Immature natural killer cell (primary cell): Measurements from ENCODE around the gene GABARAP. TPM values are rescaled to one million over a fixed set of nuclear protein-coding genes. Genes with fewer than 3 reads are reported as not detected.
A peak's percentile ranks its signal among the peaks of the same experiment; 100 is the strongest.

ENCODE experiments used
- DNase-seq, 3 donors: peaks; one replicate each; pipeline ENCODE4 v3.0.0; 2022; ENCODE audit warnings: mixed read lengths in 1 of 3
- H3K27ac Mint-ChIP-seq, 6 donors: one replicate each; pipeline ENCODE4 v1.8.0; 2020; ENCODE audit warnings: mixed read lengths in 6 of 6, mild to moderate bottlenecking in 5 of 6, inconsistent platforms in 4 of 6, moderate library complexity in 3 of 6
- H3K27me3 Mint-ChIP-seq, 3 donors: one replicate each; pipeline ENCODE4 v1.8.0; 2020 to 2021; ENCODE audit warnings: low read depth in 3 of 3, mild to moderate bottlenecking in 3 of 3, mixed read lengths in 3 of 3, moderate library complexity in 3 of 3, inconsistent platforms in 1 of 3
- H3K36me3 Mint-ChIP-seq, 3 donors: one replicate each; pipeline ENCODE4 v1.8.0; 2020; ENCODE audit warnings: mixed read lengths in 3 of 3, inconsistent platforms in 2 of 3, mild to moderate bottlenecking in 2 of 3
- H3K4me1 Mint-ChIP-seq, 2 donors: one replicate each; pipeline ENCODE4 v1.8.0; 2020; ENCODE audit warnings: inconsistent platforms in 2 of 2, mild to moderate bottlenecking in 2 of 2, mixed read lengths in 2 of 2, moderate library complexity in 1 of 2
- H3K4me3 Mint-ChIP-seq, 5 donors: one replicate each; pipeline ENCODE4 v1.8.0; 2020; ENCODE audit warnings: mild to moderate bottlenecking in 5 of 5, mixed read lengths in 5 of 5, inconsistent platforms in 3 of 5, moderate library complexity in 3 of 5
- H3K9me3 Mint-ChIP-seq, 6 donors: one replicate each; pipeline ENCODE4 v1.8.0; 2020; ENCODE audit warnings: mild to moderate bottlenecking in 6 of 6, mixed read lengths in 6 of 6, inconsistent platforms in 4 of 6, moderate library complexity in 3 of 6
- polyA plus RNA-seq, 3 donors: library from polyadenylated mRNA; unstranded; fragments of 300-500 nt; fragmentation: Illumina TruSeq; gene quantifications; one replicate each; pipeline ENCODE4 v1.2.3, GENCODE V29; 2021

GABARAP gene
- polyA plus RNA-seq, 3 donors from 2014 or later: 764 to 982 (median 905) TPM

DNA sequence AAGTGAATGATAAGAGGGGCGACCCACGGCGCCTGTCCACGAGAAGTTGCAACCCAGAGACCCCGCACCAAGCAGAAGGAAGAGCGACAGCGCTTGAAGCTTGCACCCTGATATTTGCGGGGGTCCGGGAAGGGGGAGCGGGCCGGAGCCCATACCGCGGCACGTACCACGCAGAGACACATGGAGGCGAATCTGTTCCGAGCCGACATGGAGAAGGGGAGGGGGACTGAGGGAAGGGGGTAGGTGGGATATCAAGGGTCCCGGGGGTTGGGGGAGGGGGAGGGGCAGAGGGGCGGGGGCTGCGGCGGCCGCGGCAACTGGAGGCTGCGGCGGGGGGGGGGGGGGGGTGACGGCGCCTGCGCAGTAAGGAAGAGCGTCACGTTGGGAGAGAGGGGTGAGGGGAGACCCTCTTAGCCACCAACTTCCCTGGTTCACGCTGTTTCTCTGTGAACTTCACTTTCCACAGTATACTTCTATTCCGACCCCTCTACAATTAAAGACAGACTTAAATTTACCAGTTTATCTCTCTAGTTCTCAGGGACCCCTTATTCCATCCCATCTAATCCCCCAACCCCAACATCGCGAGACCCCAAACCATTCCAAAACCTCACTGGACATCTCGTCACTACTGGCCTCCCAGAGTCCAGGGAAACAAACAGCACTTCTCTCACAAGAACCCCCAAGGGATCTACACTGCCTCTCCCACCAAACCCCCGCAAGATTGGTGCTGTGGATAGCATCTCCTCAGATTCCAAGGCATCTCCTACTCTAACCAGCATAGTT, 30.6 kb downstream of the GABARAP start:
- H3K9me3 Mint-ChIP-seq: no peaks in the 10 kb centered on the region
- H3K27me3 Mint-ChIP-seq: peaks cover 20 to 25% (median 22%) of the 10 kb centered on the region in 3 donors
- no peak for DNase-seq
- H3K36me3 Mint-ChIP-seq: no peaks in the 10 kb centered on the region
- H3K4me3 Mint-ChIP-seq: no peak overlapping the region
- H3K4me1 Mint-ChIP-seq: peaks cover 28 to 29% of the 10 kb centered on the region in 2 donors
- peak overlapping the region in 3 of 6 donors; percentile 27 to 65 (median 62) for H3K27ac Mint-ChIP-seq

DNA sequence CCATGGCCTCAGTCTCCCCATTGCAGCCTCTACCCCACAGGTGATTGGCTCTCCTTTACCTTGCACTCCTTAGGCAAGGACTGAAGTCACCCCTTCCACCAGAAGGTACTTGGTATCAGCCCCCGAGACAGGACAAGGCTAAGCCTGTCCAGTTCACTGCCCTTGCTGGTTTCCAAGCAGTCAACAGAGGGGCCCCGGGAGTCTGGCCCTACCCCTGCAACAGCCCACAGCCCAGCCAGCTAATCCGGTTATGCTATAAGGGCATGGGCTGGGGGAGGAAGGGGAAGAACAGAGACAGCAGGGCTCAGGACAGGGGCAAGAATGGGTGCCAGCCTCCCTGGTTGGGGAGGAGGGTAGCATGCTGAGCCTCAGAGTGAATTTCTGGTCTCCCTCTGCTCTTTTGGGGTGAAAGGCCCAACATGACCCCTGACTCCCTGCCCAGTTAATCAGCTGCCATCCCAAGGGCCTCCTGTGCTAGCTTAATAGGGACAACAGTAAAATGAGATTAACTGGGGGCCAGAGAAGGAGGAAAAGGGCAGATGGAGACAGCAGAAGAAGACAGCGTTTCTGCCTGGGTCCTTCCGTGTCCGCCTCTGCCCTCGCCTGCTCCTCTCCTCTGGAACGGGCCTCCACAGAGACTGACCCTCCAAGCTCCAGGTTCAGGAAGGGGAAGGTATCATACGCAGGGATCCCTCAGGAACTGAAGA, 33.3 kb downstream of the GABARAP start:
- peak overlapping the region in 3 of 6 donors; percentile 14 to 71 (median 68) for H3K27ac Mint-ChIP-seq
- no peaks in the 10 kb centered on the region for H3K9me3 Mint-ChIP-seq
- no peaks in the 10 kb centered on the region for H3K36me3 Mint-ChIP-seq
- H3K4me3 Mint-ChIP-seq: no peak overlapping the region
- peaks cover 25 to 27% (median 27%) of the 10 kb centered on the region in 3 donors for H3K27me3 Mint-ChIP-seq
- no peak for DNase-seq
- peaks cover 31 to 34% of the 10 kb centered on the region in 2 donors for H3K4me1 Mint-ChIP-seq

DNA sequence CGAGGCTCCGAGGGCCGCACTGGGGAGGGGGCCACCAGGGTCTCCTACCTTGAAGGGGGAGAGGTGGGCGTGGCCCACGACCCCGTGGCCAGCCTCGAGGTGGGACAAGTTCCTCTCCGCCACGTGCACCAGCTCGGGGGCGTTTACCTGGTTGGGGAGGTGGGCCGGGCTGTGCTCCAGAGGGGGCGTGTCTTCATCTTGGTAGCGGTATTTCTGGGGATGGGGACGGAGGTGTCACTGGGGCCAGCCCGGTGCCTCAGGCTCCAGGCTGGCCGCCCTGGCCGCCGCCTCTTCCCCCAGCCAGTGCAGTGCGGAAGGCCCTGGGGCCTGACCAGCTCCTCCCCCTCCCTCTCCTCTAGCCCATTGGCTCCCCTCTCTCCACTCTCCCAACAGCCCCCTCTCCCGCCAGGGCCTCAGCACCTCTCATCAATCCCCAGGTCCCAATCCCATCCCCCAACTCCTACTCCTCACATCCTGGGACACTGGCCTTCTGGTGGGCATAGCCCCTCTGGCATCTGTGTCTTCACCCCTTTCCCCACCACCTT, 34.1 kb downstream of the GABARAP start:
- Mint-ChIP-seq H3K4me3 (no peak overlapping the region), H3K36me3 (no peaks in the 10 kb centered on the region)

DNA sequence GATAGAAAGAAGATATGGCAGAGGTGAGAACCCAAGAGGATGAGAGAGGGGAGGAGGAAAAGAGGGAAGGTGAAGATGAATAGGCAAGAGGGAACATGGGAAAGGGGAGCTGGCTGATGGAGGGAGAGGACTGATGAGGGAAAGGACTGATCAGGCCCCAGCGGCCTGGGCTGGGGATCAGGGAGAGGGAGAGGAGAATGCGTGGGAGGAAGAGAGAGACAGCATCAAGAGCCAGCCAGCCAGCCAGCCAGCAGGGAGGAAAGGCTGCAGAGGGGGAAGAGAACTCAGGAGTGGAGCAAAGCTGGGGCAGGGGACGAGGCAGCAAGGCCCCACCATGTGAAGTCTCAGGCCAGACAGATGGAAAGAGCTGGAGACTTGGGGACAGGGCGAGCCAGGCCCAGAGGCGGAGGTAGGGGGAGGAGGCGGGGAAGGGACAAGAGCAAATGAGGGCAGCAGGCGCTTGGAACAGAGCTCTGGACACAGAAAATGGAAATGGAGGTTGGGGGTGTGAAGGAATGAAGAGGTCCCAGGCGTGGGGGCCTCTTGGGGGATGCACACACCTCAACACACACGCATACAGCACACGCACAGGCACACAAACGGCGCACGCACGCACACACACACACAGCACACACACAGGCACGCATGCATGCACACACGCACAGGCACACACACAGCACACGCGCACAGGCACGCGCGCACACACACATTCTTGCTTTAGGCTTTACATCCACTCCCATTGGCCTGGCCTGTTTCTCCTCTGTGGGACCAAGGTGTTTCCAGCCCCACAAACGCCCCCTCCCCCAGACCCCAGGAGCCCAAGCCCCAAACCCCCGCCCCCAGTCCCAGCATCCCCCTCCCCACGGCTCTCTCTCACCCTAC, 34.9 kb downstream of the GABARAP start:
- H3K4me3 Mint-ChIP-seq: peak overlapping the region in 2 of 5 donors; percentile 1 to 3

More for the DNA sequence above, 34.1 kb downstream of the GABARAP start:
- peaks cover 27 to 33% of the 10 kb centered on the region in 2 donors for H3K4me1 Mint-ChIP-seq
- peak overlapping the region in 4 of 6 donors; percentile 14 to 84 (median 70) for H3K27ac Mint-ChIP-seq
- peaks cover 19 to 23% (median 20%) of the 10 kb centered on the region in 3 donors for H3K27me3 Mint-ChIP-seq
- no peaks in the 10 kb centered on the region for H3K9me3 Mint-ChIP-seq
- DNase-seq: no peak

DNA sequence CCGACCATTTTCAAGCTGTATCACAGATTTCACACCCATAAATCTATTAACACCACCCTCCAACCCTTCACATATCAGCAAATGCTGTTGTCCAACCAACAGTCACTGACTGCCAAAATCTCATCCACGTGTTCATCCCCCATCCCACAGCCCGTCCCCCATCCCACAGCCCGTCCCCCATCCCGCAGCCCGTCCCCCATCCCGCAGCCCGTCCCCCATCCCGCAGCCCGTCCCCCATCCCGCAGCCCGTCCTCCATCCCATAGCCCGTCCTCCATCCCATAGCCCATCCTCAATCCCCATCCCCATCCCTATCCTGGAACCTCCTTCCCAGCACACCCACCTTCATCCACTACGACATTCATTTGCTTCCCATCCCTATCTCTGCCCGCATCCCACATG, 36.7 kb downstream of the GABARAP start:
- Mint-ChIP-seq H3K9me3 (no peaks in the 10 kb centered on the region), H3K36me3 (no peaks in the 10 kb centered on the region), H3K4me1 (peaks cover 31 to 37% of the 10 kb centered on the region in 2 donors), H3K27ac (peak overlapping the region; percentile 93 to 99 (median 97)), H3K4me3 (peak overlapping the region; percentile 87 to 91 (median 90)), H3K27me3 (peaks cover 15 to 19% (median 18%) of the 10 kb centered on the region in 3 donors)
- no peak for DNase-seq

More for the DNA sequence above, 34.9 kb downstream of the GABARAP start:
- peaks cover 20 to 22% (median 20%) of the 10 kb centered on the region in 3 donors for H3K27me3 Mint-ChIP-seq
- H3K4me1 Mint-ChIP-seq: peaks cover 31 to 36% of the 10 kb centered on the region in 2 donors
- peak overlapping the region in 5 of 6 donors; percentile 72 to 98 (median 89) for H3K27ac Mint-ChIP-seq
- DNase-seq: no peak
- no peaks in the 10 kb centered on the region for H3K9me3 Mint-ChIP-seq
- H3K36me3 Mint-ChIP-seq: no peaks in the 10 kb centered on the region

DNA sequence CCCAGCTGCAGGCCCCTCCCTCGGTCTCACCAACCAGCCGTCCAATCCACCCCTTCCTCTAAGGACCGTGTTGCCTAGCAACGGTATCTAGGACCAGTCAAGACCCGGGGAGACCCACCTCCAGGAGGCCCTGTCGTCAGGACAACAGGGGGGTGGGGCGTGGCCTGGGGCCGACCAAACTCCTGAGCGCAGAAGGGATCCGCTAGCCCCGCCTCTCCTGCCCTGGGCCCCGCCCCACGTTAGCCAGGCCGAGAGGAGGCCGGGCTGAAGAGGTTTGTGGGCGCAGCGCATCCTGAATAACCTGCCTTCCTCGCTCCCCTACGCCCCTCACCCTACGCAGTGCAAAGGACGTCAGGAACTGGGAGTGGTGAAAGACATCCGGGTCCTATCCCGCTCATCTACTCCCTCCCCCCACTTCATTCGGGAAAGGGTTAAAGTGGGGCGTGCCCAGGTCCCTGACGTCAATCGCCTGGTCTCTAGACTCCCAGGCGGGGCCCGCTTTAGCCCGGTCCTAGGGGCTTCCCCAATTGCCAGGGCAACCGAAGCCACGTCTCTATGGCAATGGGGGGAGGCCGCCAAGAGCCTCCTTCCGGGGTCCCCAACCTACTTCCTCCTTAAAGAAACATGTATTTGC, 37.3 kb downstream of the GABARAP start:
- peak; percentile 96 to 97 (median 97) for DNase-seq
- Mint-ChIP-seq H3K9me3 (no peaks in the 10 kb centered on the region), H3K4me1 (peaks cover 31 to 37% of the 10 kb centered on the region in 2 donors), H3K4me3 (peak overlapping the region; percentile 87 to 91 (median 90)), H3K27me3 (peaks cover 14 to 18% (median 16%) of the 10 kb centered on the region in 3 donors), H3K27ac (peak overlapping the region; percentile 93 to 99 (median 97)), H3K36me3 (no peaks in the 10 kb centered on the region)

DNA sequence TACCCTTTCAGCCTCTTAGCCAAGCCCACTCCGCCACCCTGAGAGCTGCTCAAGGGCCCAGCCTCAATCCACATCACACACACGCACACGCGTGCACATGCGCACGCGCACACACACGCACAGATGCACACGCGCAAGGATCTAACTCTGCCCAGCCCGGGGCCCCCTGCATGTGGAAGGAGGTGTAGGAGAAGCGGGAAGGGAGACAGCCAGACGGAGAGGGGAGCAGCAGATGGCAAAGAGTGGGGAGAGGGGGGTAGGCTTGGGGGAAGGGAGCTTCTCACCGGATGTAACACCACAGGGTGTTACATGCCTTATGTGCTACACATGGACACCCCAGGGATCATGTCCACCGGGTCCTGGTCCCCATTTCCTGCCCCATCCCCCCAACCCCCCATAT, 37.9 kb downstream of the GABARAP start:
- DNase-seq: no peak
- Mint-ChIP-seq H3K9me3 (no peaks in the 10 kb centered on the region), H3K4me3 (peak overlapping the region; percentile 87 to 91 (median 90)), H3K4me1 (peaks cover 31 to 37% of the 10 kb centered on the region in 2 donors), H3K27ac (peak overlapping the region; percentile 93 to 99 (median 97)), H3K27me3 (peaks cover 14 to 18% (median 16%) of the 10 kb centered on the region in 3 donors), H3K36me3 (no peaks in the 10 kb centered on the region)

DNA sequence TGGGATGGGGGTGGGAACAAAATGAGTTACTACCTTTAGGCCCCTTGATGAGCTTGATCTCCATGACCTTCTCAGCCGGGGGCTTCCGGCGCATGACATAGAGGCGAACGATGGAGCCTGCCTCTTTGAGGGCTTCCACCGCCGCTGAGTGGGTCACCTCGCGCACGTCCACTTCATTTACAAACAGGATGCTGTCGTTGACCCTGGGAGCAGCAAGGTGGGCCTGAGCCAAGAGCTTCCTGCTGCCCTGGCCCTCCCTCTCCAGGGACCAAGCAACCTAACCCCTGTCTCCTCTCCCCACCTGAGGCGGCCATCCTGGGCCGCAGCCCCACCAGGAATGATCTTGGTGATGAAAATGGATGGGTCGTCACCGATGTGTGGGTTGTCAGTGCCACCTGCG, 38.9 kb downstream of the GABARAP start:
- Mint-ChIP-seq H3K9me3 (no peaks in the 10 kb centered on the region), H3K36me3 (no peaks in the 10 kb centered on the region)
- DNase-seq: no peak

DNA sequence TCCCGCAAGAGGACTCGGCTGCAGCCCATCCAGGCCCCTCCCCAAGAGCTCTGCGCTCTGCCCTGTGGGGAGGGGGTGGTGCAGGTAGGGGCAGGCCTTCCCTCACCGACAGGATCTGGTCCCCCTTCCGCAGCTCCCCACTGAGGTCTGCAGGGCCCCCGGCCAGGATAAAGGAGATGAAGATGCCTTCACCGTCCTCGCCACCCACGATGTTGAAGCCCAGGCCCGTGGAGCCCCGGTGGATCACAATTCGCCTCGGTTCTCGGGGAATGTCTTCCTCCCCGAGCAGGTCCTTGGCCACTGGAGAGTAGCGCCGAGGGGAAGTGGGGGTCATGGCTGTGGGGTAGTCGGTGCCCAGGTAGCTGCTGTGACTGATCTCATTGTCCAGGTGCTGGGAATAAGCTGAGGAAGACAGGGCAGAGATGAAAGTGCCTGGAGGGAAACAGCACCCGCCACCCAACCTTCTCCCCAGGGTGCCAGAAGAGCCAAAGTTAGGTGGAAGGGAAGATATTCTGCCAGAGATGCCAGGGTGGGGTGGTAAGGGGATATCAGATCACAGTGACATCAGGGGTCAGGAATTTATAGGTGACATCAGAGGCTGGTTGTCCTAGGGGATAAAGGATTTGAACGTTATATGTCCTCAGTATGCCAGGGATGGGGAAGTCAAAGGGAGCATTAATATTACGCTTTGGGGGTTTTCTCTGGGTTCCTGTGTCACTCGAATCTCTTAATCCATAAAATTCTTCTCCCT, 45.4 kb downstream of the GABARAP start:
- no peak overlapping the region for H3K27ac Mint-ChIP-seq
- no peaks in the 10 kb centered on the region for H3K9me3 Mint-ChIP-seq
- DNase-seq: no peak
- no peak overlapping the region for H3K4me3 Mint-ChIP-seq
- no peaks in the 10 kb centered on the region for H3K36me3 Mint-ChIP-seq
- no peaks in the 10 kb centered on the region for H3K4me1 Mint-ChIP-seq
- peaks cover 0 to 5% (median 0%) of the 10 kb centered on the region in 3 donors for H3K27me3 Mint-ChIP-seq

More for the DNA sequence above, 38.9 kb downstream of the GABARAP start:
- Mint-ChIP-seq H3K27ac (peak overlapping the region; percentile 93 to 99 (median 97)), H3K4me1 (peaks cover 31 to 37% of the 10 kb centered on the region in 2 donors), H3K4me3 (peak overlapping the region in 4 of 5 donors; percentile 26 to 91 (median 68)), H3K27me3 (peaks cover 13 to 16% (median 15%) of the 10 kb centered on the region in 3 donors)

DNA sequence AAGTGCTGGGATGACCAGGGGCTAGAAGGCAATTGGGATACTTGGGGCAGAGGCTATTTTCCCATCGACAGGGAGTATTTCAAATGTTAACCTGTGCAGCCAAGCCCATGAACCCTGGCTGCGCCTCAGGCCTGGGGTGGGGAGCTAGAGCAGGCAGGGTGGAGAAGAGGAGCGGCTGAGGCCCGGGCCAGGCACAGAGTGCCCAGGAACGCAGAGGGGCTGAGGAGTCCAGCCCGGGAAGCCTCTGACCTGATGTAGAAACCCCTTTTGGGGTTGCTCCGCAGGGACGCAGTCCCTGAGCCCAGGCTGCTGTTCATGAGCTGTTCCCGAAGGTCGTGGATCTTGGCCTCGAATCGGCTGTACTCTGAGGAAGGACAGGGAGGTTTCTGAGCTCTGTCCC, 46.3 kb downstream of the GABARAP start:
- Mint-ChIP-seq H3K9me3 (no peaks in the 10 kb centered on the region), H3K27ac (no peak overlapping the region), H3K4me1 (no peaks in the 10 kb centered on the region), H3K27me3 (peaks cover 0 to 5% (median 0%) of the 10 kb centered on the region in 3 donors), H3K4me3 (no peak overlapping the region), H3K36me3 (no peaks in the 10 kb centered on the region)
- DNase-seq: no peak

DNA sequence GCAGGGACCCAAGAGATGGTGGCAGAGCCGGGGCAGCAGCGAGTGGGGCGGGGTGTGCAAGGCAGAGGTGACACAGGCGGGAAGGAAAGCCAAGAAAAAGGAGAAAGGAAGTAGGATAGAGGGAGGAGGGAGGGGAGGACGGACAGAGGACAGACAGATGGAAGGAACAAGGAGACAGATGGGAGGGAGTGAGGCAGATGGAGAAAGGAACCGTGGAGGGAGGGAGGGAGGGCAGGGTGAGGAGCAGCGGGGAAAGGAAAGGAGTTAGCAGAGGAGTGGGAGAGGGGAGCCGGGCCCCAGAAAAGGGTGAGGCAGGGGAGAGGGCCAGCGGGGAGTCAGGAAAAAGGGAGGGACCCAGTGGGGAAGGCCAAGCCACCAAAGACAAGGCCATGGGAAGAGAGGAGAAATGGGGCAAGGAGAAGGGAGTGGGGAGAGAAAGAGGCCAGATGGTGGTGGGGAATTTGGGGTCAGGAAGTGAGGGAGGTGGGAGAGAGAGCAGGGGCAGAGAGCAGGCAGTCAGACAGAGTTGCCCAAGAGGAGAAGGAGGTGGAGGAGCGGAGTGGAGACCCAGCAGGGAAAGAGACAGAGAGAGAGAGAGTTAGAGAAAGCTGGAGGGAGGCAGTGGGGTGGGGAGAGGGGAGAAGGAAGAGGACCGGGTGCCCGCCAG, 49.8 kb downstream of the GABARAP start:
- Mint-ChIP-seq H3K4me1 (no peaks in the 10 kb centered on the region), H3K4me3 (no peak overlapping the region), H3K36me3 (no peaks in the 10 kb centered on the region), H3K9me3 (no peaks in the 10 kb centered on the region), H3K27me3 (peaks cover 0 to 6% (median 0%) of the 10 kb centered on the region in 3 donors), H3K27ac (peak overlapping the region in 2 of 6 donors; percentile 8 to 56)
- no peak for DNase-seq
